Stomach (tissue), 9 donors: ENCODE measurements around the gene TRAPPC8. TPM values are rescaled to one million over a fixed set of nuclear protein-coding genes. Genes with fewer than 3 reads are reported as not detected.
"Not testable (repeated sequence)": the region's sequence is repeated elsewhere in the genome, so short reads cannot be mapped to it uniquely, and the experiment has no call there.

Experiments used
- DNase-seq, 2 donors: peaks; one replicate each; pipeline versions ENCODE4 v3.0.0 to v3.0.0-alpha.2; 2013 to 2019
- H3K27ac ChIP-seq, 5 donors: fragments of 200-600 bp in 4 of 5; sonication (generic) in 4 of 5; one replicate each; pipeline ENCODE4 v1.5.1; 2013 to 2019; ENCODE audit warnings: mild to moderate bottlenecking in 1 of 5, moderate library complexity in 1 of 5
- H3K27me3 ChIP-seq, 3 donors: fragments of 200-600 bp; sonication (generic); one replicate each; pipeline ENCODE4 v1.5.1; 2017 to 2019; ENCODE audit warnings: mixed run types in 1 of 3
- H3K36me3 ChIP-seq, 4 donors: fragments of 200-600 bp; sonication (generic); 1 replicate in 3 of 4; 2 replicates in 1 of 4; pipeline ENCODE4 v1.5.1; 2016 to 2019
- H3K4me1 ChIP-seq, 4 donors: fragments of 200-600 bp; sonication (generic); one replicate each; pipeline ENCODE4 v1.5.1; 2016 to 2019
- H3K4me3 ChIP-seq, 4 donors: fragments of 200-600 bp; sonication (generic) in 3 of 4; one replicate each; pipeline ENCODE4 v1.5.1; 2016 to 2019; ENCODE audit warnings: mild to moderate bottlenecking in 1 of 4
- H3K9me3 ChIP-seq, 4 donors: fragments of 200-600 bp; sonication (generic); one replicate each; pipeline ENCODE4 v1.5.1; 2016 to 2019
- EP300 ChIP-seq: sonication (generic); formaldehyde crosslinking; IDR thresholded peaks from one replicate; pipeline ENCODE4 v1.6.1; 2017; ENCODE audit warnings: antibody characterized with exemption
- POLR2A ChIP-seq, 4 donors: fragments of 450-650 bp; IDR thresholded peaks; one replicate each; pipeline ENCODE4 v1.6.1; 2016; ENCODE audit warnings: antibody characterized with exemption in 4 of 4, control low read depth in 2 of 4, mild to moderate bottlenecking in 1 of 4, moderate library complexity in 1 of 4
- POLR2AphosphoS5 ChIP-seq, 3 donors: sonication (generic); formaldehyde crosslinking; IDR thresholded peaks; one replicate each; pipeline ENCODE4 v1.6.1; 2016; ENCODE audit warnings: antibody characterized with exemption in 3 of 3
- WGBS, 5 donors: extraction: QIAGEN DNeasy Blood & Tissue Kit in 3 of 5; methylation state at CpG; one replicate each; pipeline versions ENCODE4 v1.1.5 to v1.1.7; 2013 to 2018; 5-methylcytosine and 5-hydroxymethylcytosine counted together
- intact Hi-C: fragments of 100-400 bp; cut with DNase I; formaldehyde crosslinking; loops from one replicate; pipeline ENCODE4 v1.15.1; 2023; ENCODE audit warnings: low total_unique reads
- polyA plus RNA-seq, 3 donors: library from polyadenylated mRNA; stranded (reverse); fragments of 200-250 nt; gene quantifications; one replicate each; pipeline ENCODE4 v1.2.3, GENCODE V29; 2013
- total RNA-seq, 5 donors: library from RNA; depleted of rRNA; stranded (reverse); fragments of >200 nt; gene quantifications; one replicate each; pipeline versions ENCODE4 v1.1.0 to v1.2.3, GENCODE V29; 2014 to 2016
- TF ChIP-seq, protein P1 (sequence below), 7 experiments: fragments of 450-650 bp in 4 of 7; fragments of 200-600 bp in 3 of 7; sonication (generic) in 3 of 7; IDR thresholded peaks; one replicate each; pipeline ENCODE4 v1.5.1; 2016 to 2019; ENCODE audit warnings: antibody characterized with exemption in 7 of 7, control low read depth in 2 of 7, mild to moderate bottlenecking in 1 of 7
- donor health status: healthy with polysubstance abuse.
- donor health status: Bipolar disorder and iron deficiency.
- donor health status: healthy.

TRAPPC8 gene
- total and polyA plus RNA-seq, 8 donors, result 8.6 to 75.6 (median 37.2) TPM

DNA sequence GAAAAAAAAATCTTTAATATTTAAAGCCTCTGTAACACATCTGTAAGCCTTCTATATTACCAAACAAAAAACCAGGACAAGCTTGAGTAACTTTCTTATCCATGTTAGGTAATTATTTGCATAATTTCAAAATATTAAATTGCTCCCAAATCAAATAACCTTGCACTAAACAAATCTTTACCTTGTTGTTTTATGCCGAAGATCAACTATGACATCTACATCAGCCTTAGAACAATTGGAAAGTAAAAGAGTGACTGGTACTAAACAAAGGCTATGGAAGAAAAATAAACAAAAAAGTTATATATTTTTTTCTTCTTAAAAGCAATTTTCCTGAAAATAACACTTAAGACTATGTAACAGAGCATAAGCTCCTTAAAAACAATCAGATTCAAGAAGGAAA is 111.0 kb downstream of the TRAPPC8 start:
- Histone ChIP-seq H3K9me3 (peaks cover 0 to 2% (median 0%) of the 10 kb centered on the region in 4 donors), H3K27me3 (no peaks in the 10 kb centered on the region), H3K27ac (no peak overlapping the region), H3K36me3 (peaks cover 38 to 85% (median 77%) of the 10 kb centered on the region in 4 donors), H3K4me1 (no peaks in the 10 kb centered on the region), H3K4me3 (no peak overlapping the region)
- TF ChIP-seq POLR2AphosphoS5 (IDR thresholded peaks at IDR 0.05) (no peak), EP300 (no peak), POLR2A (IDR thresholded peaks at IDR 0.05) (no peak)
- TF ChIP-seq, protein P1, sequence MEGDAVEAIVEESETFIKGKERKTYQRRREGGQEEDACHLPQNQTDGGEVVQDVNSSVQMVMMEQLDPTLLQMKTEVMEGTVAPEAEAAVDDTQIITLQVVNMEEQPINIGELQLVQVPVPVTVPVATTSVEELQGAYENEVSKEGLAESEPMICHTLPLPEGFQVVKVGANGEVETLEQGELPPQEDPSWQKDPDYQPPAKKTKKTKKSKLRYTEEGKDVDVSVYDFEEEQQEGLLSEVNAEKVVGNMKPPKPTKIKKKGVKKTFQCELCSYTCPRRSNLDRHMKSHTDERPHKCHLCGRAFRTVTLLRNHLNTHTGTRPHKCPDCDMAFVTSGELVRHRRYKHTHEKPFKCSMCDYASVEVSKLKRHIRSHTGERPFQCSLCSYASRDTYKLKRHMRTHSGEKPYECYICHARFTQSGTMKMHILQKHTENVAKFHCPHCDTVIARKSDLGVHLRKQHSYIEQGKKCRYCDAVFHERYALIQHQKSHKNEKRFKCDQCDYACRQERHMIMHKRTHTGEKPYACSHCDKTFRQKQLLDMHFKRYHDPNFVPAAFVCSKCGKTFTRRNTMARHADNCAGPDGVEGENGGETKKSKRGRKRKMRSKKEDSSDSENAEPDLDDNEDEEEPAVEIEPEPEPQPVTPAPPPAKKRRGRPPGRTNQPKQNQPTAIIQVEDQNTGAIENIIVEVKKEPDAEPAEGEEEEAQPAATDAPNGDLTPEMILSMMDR (IDR thresholded peaks at IDR 0.05), result no peak
- DNase-seq, result no peak
- intact Hi-C loops, result no loop called here
- 33 to 76% (median 60%) methylated on average over 1 of the region's 1 CpG for WGBS, 5 donors

DNA sequence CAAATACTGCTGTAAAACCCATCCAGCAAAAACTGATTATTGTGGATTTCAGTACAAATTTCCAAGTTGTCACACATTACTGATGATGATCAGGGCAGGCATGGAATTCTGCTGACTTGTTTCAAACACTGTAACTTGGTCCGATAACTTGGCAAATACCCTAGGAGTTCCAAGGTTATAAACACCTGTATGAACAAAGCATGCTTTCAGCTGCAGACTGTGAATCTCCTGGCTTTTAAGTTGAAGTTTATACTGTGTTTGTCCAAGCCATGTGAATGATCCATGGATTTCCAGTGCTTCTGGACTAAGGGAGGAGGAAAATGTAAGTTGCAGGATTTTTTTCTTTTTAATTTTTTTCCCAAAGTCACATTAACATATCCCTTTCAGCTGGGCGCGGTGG is 112.2 kb downstream of the TRAPPC8 start:
- intact Hi-C loops, result no loop called here
- Histone ChIP-seq H3K36me3 (peaks cover 31 to 76% (median 66%) of the 10 kb centered on the region in 4 donors), H3K27me3 (no peaks in the 10 kb centered on the region), H3K4me3 (no peak overlapping the region), H3K27ac (no peak overlapping the region), H3K9me3 (peaks cover 0 to 3% (median 0%) of the 10 kb centered on the region in 4 donors), H3K4me1 (no peaks in the 10 kb centered on the region)
- TF ChIP-seq EP300 (no peak), POLR2A (IDR thresholded peaks at IDR 0.05) (no peak), POLR2AphosphoS5 (IDR thresholded peaks at IDR 0.05) (no peak)
- TF ChIP-seq, protein P1 (IDR thresholded peaks at IDR 0.05), result no peak
- peak in 1 of 2 donors; percentile 24 for DNase-seq
- WGBS, 5 donors, result 82 to 92% (median 88%) methylated on average over 3 of the region's 3 CpGs

DNA sequence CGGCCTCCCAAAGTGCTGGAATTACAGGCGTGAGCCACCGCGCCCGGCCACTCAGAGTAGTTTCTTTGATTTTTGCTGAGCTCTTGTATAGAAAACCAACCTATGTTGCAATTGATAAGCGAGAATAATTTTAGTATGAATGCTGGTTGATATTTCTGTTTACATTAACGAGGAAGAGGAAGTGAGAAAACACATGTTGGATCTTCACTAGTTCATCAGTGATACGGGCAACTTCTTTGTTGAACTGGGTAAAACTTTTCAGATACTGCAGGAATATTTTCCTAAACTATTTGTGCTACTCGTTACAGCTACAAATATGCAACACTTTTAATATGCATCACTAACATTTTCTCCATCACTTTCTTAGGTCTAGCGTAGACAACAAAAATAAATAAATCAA is 114.3 kb downstream of the TRAPPC8 start:
- no peak for TF ChIP-seq POLR2AphosphoS5 (IDR thresholded peaks at IDR 0.05)
- TF ChIP-seq, protein P1 (IDR thresholded peaks at IDR 0.05), result no peak
- no peak for TF ChIP-seq EP300
- no peak for TF ChIP-seq POLR2A (IDR thresholded peaks at IDR 0.05)
- 94 to 97% (median 97%) methylated on average over 10 of the region's 10 CpGs for WGBS, 5 donors
- DNase-seq, result no peak
- intact Hi-C loops, result no loop called here
- Histone ChIP-seq H3K4me1 (no peaks in the 10 kb centered on the region), H3K9me3 (peaks cover 0 to 3% (median 0%) of the 10 kb centered on the region in 4 donors), H3K36me3 (peaks cover 24 to 57% (median 46%) of the 10 kb centered on the region in 4 donors), H3K27ac (no peak overlapping the region), H3K4me3 (no peak overlapping the region), H3K27me3 (no peaks in the 10 kb centered on the region)

DNA sequence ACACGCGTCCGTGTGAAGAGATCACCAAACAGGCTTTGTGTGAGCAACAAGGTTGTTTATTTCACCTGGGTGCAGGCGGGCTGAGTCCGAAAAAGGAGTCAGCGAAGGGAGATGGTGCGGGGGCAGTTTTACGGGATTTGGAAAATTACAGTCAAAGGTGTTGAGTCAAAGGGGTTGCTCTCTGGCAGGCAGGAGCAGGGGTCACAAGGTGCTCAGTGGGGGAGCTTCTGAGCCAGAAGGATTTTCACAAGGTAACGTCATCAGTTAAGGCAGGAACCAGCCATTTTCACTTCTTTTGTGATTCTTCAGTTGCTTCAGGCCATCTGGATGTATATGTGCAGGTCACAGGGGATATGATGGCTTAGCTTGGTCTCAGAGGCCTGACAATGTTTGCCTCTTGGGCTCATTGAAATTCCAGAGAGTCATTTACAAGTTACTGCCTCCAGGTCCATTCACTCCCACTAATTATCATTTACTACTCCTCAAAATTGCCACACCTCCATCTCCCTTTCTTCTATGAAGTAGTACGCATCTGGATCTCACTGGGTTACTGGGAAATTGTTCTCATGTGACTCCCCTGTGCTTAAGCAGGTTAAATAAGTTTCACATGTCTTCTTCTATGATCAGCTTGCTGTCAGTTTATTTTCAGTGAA is 116.1 kb downstream of the TRAPPC8 start:
- DNase-seq, H3K27ac ChIP-seq, H3K9me3 ChIP-seq, intact Hi-C loops, H3K4me1 ChIP-seq, H3K4me3 ChIP-seq, H3K27me3 ChIP-seq: not testable (repeated sequence)
- WGBS, 5 donors, result 88 to 93% (median 90%) methylated on average over 10 of the region's 10 CpGs
- H3K36me3 ChIP-seq, result peaks cover 19 to 43% (median 33%) of the 10 kb centered on the region in 4 donors

DNA sequence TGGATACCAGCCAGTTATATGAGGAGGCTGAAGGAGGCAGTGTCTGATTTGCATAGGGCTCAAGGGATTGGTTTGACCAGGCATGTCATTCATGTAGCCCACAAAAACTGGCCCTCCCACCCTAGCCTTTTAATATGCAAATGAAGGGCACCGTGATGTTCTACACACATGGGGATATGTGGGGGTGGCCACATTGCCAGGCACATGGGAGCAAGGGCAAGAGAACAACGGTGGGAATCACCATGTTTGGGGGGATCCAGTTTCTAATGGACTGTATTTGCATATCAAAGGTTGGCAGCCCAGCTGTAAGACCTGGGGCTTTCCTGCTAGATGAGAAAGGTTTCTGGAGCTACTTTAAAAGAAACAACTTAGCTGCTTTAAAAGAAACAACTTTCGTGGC is 117.2 kb downstream of the TRAPPC8 start:
- 42 to 56% (median 53%) methylated on average over 3 of the region's 3 CpGs for WGBS, 5 donors
- intact Hi-C loops, result no loop called here
- H3K4me1 ChIP-seq, result peaks cover 0 to 8% (median 0%) of the 10 kb centered on the region in 4 donors
- no peaks in the 10 kb centered on the region for H3K27me3 ChIP-seq
- DNase-seq, result no peak
- peaks cover 0 to 3% (median 0%) of the 10 kb centered on the region in 4 donors for H3K9me3 ChIP-seq
- TF ChIP-seq EP300 (no peak), POLR2AphosphoS5 (IDR thresholded peaks at IDR 0.05) (no peak), POLR2A (IDR thresholded peaks at IDR 0.05) (no peak)
- TF ChIP-seq, protein P1 (IDR thresholded peaks at IDR 0.05), result no peak
- peaks cover 16 to 33% (median 23%) of the 10 kb centered on the region in 4 donors for H3K36me3 ChIP-seq
- H3K4me3 ChIP-seq, result no peak overlapping the region
- no peak overlapping the region for H3K27ac ChIP-seq
